Activated naive CD4-positive, alpha-beta T cell treated with Interleukin-2 at 50 U/mL for 16 hours (primary cell): ENCODE results near the gene PTRH1.

Experiments
- DNase-seq: peaks from one replicate; pipeline ENCODE4 v3.0.0-alpha.2; 2020

The PTRH1 gene

GRCh38 chr9:127716412-127716811 lies 949 bp upstream of the PTRH1 start:
- no peak for DNase-seq

GRCh38 chr9:127714951-127715469 lies 453 bp downstream of the PTRH1 start:
- no peak for DNase-seq

GRCh38 chr9:127714020-127714750 lies 1.3 kb downstream of the PTRH1 start:
- no peak for DNase-seq

- DNase-seq, result no peak
Measured at GRCh38 chr9:127712867-127713266, 2.6 kb downstream of the PTRH1 start.

- no peak for DNase-seq
Measured at GRCh38 chr9:127712371-127712770, 3.1 kb downstream of the PTRH1 start.

GRCh38 chr9:127711831-127712274 lies 3.6 kb downstream of the PTRH1 start:
- no peak for DNase-seq

GRCh38 chr9:127711226-127711701 lies 4.2 kb downstream of the PTRH1 start:
- no peak for DNase-seq

- DNase-seq, result no peak
Measured at GRCh38 chr9:127710204-127710783, 5.2 kb downstream of the PTRH1 start.

GRCh38 chr9:127708952-127709587 lies 6.4 kb downstream of the PTRH1 start:
- DNase-seq, result no peak

GRCh38 chr9:127707766-127708165 lies 7.7 kb downstream of the PTRH1 start:
- peak; percentile 52 for DNase-seq

GRCh38 chr9:127706836-127707241 lies 8.6 kb downstream of the PTRH1 start, which contains the start of gene CFAP157:
Gene CFAP157 (plus strand): TSS chr9:127706988. CDS start chr9:127707032, 44 bp downstream.
- DNase-seq, result no peak

GRCh38 chr9:127705577-127706379 lies 9.7 kb downstream of the PTRH1 start:
- no peak for DNase-seq

- no peak for DNase-seq
Measured at GRCh38 chr9:127703289-127703946, 12.0 kb downstream of the PTRH1 start.

GRCh38 chr9:127700594-127701255 lies 14.7 kb downstream of the PTRH1 start:
- no peak for DNase-seq

GRCh38 chr9:127700140-127700539 lies 15.3 kb downstream of the PTRH1 start:
- no peak for DNase-seq

GRCh38 chr9:127698985-127699670 lies 16.3 kb downstream of the PTRH1 start:
- DNase-seq, result peak; percentile 90

GRCh38 chr9:127698386-127698785 lies 17.1 kb downstream of the PTRH1 start:
- no peak for DNase-seq

- no peak for DNase-seq
Measured at GRCh38 chr9:127697575-127697974, 17.9 kb downstream of the PTRH1 start.

GRCh38 chr9:127694890-127695720 lies 20.4 kb downstream of the PTRH1 start:
- no peak for DNase-seq

GRCh38 chr9:127693697-127694096 lies 21.8 kb downstream of the PTRH1 start:
- no peak for DNase-seq
